Measurements from ENCODE around the gene AOC2.
"Not testable (repeated sequence)": the region's sequence is repeated elsewhere in the genome, so short reads cannot be mapped to it uniquely, and the experiment has no call there.

The AOC2 gene

DNA sequence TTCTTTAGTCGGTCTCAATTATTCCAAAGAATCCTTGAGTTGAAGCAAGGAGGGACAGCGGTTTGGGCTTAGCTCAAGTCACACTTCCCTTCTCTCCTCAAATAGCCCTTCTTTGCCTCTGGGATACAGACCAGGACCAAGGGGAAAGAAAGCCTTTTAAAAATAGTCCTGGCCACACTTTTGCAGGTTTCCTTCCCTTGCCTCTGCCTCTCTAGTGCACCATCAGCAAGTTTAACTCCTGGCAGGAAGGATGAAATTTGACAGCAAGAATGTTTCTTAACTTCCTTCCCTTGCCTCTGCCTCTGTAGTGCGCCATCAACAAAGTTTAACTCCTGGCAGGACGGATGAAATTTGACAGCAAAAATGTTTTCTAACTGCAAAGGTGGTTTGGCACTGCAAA is 49.0 kb downstream of the AOC2 start:
- no peaks in the 10 kb centered on the region for H3K9me3 ChIP-seq (ENCODE audit: control insufficient read depth in 1 of 2, low read length in 2 of 2)
- H3K27ac ChIP-seq (ENCODE audit: low read depth, low read length): no peak overlapping the region
- H3K4me1 ChIP-seq (ENCODE audit: control insufficient read depth in 1 of 2, insufficient read depth in 2 of 2, low read length in 2 of 2): peaks cover 23 to 29% of the 10 kb centered on the region in 2 donors
- no peak overlapping the region for H3K9ac ChIP-seq (ENCODE audit: low read depth in 1 of 2, low read length in 2 of 2)
- H3K4me3 ChIP-seq (ENCODE audit: low read depth in 1 of 2, low read length in 2 of 2): no peak overlapping the region
- H3K36me3 ChIP-seq (ENCODE audit: control insufficient read depth in 1 of 2, insufficient read depth in 2 of 2, low read length in 2 of 2): no peaks in the 10 kb centered on the region
- H3K27me3 ChIP-seq (ENCODE audit: control insufficient read depth in 1 of 2, insufficient read depth in 2 of 2, low read length in 2 of 2): no peaks in the 10 kb centered on the region

DNA sequence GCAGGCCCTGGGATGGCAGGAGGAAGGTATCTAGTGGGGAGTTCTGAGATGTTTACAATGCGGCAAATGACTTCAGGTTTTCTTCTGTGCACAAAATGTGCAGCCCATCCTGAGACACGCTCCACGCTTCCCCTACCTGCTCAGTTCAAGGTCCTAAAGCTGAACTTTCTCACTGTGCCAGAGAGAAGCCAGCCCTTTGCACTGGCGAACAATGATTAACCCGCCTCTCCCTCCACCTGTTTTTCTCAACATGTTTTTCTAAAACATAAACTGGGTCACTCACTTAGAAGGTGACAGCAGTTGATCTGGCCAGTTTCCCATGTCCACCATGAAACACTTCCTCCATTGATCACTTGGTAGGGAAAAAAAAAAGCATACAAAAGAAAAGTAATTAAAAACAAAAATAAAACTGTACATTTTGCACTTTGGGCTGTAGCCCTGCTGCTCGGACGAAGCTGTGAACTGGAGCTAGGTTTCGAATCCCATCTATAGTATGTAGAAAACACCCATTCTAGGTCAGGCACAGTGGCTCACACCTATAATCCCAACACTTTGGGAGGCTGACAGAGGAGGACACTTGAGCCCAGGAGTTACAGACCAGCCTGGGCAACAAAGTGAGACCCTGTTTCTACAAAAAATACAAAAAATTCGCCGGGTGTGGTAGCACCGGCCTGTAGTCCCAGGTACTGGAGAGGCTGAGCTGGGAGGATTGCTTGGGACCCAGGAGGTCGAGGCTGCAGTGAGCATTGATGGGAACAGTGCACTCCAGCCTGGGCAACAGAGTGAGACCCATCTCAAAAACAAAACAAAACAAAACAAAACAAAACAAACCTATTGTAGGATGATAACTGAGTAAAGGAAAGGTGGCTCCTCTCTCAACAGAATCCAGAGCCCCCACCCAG is 50.2 kb downstream of the AOC2 start:
- Histone ChIP-seq H3K9ac (ENCODE audit: low read depth in 1 of 2, low read length in 2 of 2) (no peak overlapping the region), H3K4me1 (ENCODE audit: control insufficient read depth in 1 of 2, insufficient read depth in 2 of 2, low read length in 2 of 2) (peaks cover 23 to 33% of the 10 kb centered on the region in 2 donors), H3K4me3 (ENCODE audit: low read depth in 1 of 2, low read length in 2 of 2) (peak overlapping the region in 1 of 2 donors; percentile 50), H3K9me3 (ENCODE audit: control insufficient read depth in 1 of 2, low read length in 2 of 2) (no peaks in the 10 kb centered on the region), H3K27ac (ENCODE audit: low read depth, low read length) (no peak overlapping the region), H3K27me3 (ENCODE audit: control insufficient read depth in 1 of 2, insufficient read depth in 2 of 2, low read length in 2 of 2) (no peaks in the 10 kb centered on the region), H3K36me3 (ENCODE audit: control insufficient read depth in 1 of 2, insufficient read depth in 2 of 2, low read length in 2 of 2) (no peaks in the 10 kb centered on the region)

DNA sequence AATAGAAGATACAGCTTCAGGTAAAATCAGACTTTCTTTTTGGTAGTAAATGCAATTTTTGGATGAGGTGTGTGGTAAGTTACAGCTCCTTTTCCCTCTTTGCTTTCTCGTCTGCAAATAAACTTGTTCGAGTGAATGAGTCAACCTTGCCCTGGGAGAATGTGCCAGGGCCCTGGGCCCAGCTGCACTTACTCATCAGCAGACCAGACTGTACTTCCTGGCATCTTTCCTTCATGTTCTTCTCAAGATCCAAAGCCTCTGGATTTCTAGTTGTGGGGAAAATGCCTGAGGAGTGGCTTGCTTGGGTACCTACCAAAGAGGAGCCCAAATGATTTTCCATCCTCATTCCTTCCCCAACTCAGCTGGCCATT is 50.8 kb downstream of the AOC2 start:
- no peak overlapping the region for H3K4me3 ChIP-seq (ENCODE audit: low read depth in 1 of 2, low read length in 2 of 2)
- no peak overlapping the region for H3K27ac ChIP-seq (ENCODE audit: low read depth, low read length)

DNA sequence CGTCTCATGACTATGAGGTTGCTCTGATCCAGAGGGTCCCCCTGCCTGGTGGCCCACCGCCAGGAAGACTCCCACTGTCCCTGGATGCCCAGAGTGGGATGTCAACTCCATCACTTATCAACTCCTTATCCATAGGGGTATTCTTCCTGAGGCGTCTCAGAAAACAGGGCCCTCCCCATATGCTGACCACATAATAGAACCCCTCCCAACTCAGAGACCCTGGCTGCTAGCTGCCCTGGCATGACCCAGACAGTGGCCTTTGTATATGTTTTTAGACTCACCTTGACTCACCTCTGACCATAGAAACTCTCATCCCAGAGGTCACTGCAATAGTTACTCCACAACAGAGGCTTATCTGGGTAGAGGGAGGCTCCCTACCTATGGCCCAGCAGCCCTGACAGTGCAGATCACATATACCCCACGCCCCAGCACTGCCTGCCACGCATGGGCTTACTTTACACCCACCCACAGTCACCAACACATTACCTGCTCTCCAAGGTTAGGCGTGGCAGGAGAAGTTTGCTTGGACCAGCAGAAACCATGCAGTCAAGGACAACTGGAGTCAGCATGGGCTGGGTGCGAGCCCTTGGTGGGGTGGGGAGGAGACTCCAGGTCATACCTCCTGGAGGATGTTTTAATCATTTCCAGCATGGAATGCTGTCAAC is 53.9 kb downstream of the AOC2 start:
- no peaks in the 10 kb centered on the region for H3K36me3 ChIP-seq (ENCODE audit: control insufficient read depth in 1 of 2, insufficient read depth in 2 of 2, low read length in 2 of 2)
- H3K9me3 ChIP-seq (ENCODE audit: control insufficient read depth in 1 of 2, low read length in 2 of 2): no peaks in the 10 kb centered on the region
- H3K4me1 ChIP-seq (ENCODE audit: control insufficient read depth in 1 of 2, insufficient read depth in 2 of 2, low read length in 2 of 2): peaks cover 15 to 33% of the 10 kb centered on the region in 2 donors
- H3K9ac ChIP-seq (ENCODE audit: low read depth in 1 of 2, low read length in 2 of 2): no peak overlapping the region
- H3K4me3 ChIP-seq (ENCODE audit: low read depth in 1 of 2, low read length in 2 of 2): no peak overlapping the region
- H3K27me3 ChIP-seq (ENCODE audit: control insufficient read depth in 1 of 2, insufficient read depth in 2 of 2, low read length in 2 of 2): no peaks in the 10 kb centered on the region
- H3K27ac ChIP-seq (ENCODE audit: low read depth, low read length): no peak overlapping the region

More for the DNA sequence above, 50.8 kb downstream of the AOC2 start:
- H3K27me3 ChIP-seq (ENCODE audit: control insufficient read depth in 1 of 2, insufficient read depth in 2 of 2, low read length in 2 of 2): no peaks in the 10 kb centered on the region
- no peak overlapping the region for H3K9ac ChIP-seq (ENCODE audit: low read depth in 1 of 2, low read length in 2 of 2)
- no peaks in the 10 kb centered on the region for H3K36me3 ChIP-seq (ENCODE audit: control insufficient read depth in 1 of 2, insufficient read depth in 2 of 2, low read length in 2 of 2)
- no peaks in the 10 kb centered on the region for H3K9me3 ChIP-seq (ENCODE audit: control insufficient read depth in 1 of 2, low read length in 2 of 2)
- peaks cover 23 to 33% of the 10 kb centered on the region in 2 donors for H3K4me1 ChIP-seq (ENCODE audit: control insufficient read depth in 1 of 2, insufficient read depth in 2 of 2, low read length in 2 of 2)

DNA sequence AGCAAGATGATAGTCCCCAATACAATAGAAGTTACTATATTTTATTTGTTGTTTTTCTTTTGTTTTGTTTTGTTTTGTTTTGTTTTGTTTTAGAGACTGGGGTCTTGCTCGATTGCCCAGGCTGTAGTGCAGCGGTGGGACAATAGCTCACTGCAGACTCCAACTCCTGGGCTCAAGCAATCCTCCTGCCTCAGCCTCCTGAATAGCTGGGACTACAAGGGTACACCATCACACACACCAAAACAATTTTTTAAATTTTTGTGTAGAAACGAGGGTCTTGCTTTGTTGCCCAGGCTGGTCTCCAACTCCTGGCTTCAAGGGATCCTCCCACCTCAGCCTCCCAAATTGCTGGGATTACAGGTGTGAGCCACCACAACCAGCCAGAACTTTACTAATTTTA is 55.6 kb downstream of the AOC2 start:
- peaks cover 1 to 22% of the 10 kb centered on the region in 2 donors for H3K4me1 ChIP-seq (ENCODE audit: control insufficient read depth in 1 of 2, insufficient read depth in 2 of 2, low read length in 2 of 2)
- H3K36me3 ChIP-seq (ENCODE audit: control insufficient read depth in 1 of 2, insufficient read depth in 2 of 2, low read length in 2 of 2); H3K9me3 ChIP-seq (ENCODE audit: control insufficient read depth in 1 of 2, low read length in 2 of 2); H3K4me3 ChIP-seq (ENCODE audit: low read depth in 1 of 2, low read length in 2 of 2); H3K27me3 ChIP-seq (ENCODE audit: control insufficient read depth in 1 of 2, insufficient read depth in 2 of 2, low read length in 2 of 2); H3K27ac ChIP-seq (ENCODE audit: low read depth, low read length); H3K9ac ChIP-seq (ENCODE audit: low read depth in 1 of 2, low read length in 2 of 2): not testable (repeated sequence)
